ENCODE results near the gene MICU1.
"Not testable (repeated sequence)": the region's sequence is repeated elsewhere in the genome, so short reads cannot be mapped to it uniquely, and the experiment has no call there.

Gene MICU1

DNA sequence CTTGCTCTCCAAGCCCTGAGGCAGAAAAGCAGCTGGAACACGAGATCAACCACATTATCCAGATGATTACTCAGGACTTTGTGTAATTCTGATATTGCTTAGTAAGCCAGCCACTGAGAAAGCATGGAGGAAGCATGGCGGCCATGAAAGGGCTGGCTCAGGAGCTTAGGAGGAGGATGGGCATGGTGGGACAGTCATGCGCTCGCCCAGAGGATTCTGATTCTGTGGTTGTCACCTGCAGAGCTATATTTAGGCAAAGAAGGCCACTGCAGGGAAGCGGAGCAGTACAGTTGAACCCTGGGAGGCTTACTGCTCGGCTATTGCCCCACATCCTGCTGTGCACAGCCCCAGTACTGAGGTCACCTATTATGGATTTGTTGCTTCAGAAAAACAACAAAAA is 142.4 kb downstream of the MICU1 start:
- no peak for DNase-seq (ENCODE audit: low read depth)
- no peak overlapping the region for H3K4me3 ChIP-seq (ENCODE audit: low read depth, low read length)
- TF ChIP-seq, protein P1, sequence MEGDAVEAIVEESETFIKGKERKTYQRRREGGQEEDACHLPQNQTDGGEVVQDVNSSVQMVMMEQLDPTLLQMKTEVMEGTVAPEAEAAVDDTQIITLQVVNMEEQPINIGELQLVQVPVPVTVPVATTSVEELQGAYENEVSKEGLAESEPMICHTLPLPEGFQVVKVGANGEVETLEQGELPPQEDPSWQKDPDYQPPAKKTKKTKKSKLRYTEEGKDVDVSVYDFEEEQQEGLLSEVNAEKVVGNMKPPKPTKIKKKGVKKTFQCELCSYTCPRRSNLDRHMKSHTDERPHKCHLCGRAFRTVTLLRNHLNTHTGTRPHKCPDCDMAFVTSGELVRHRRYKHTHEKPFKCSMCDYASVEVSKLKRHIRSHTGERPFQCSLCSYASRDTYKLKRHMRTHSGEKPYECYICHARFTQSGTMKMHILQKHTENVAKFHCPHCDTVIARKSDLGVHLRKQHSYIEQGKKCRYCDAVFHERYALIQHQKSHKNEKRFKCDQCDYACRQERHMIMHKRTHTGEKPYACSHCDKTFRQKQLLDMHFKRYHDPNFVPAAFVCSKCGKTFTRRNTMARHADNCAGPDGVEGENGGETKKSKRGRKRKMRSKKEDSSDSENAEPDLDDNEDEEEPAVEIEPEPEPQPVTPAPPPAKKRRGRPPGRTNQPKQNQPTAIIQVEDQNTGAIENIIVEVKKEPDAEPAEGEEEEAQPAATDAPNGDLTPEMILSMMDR (IDR thresholded peaks at IDR 0.05; ENCODE audit: insufficient read depth, low read depth, low read length, missing control alignments): no peak

DNA sequence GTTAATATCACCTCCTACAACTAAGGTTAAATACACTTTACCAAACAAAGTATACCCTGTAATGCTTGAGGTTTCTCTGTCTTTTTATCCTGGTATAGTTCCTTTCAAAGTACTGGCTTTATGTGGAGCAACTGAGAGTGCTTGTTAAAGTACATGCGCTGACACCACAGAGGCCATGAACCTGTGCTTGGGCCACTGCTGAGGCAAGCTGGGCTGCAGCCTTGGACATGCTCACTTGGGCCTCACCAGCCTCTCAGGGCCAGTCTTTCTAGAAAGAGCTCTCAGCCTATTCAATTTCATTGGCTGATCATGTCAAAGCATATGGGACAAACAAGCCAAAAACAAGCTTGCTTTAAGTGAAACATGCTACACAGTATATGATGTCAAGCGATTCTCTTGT is 145.0 kb downstream of the MICU1 start:
- no peak overlapping the region for H3K4me3 ChIP-seq (ENCODE audit: low read depth, low read length)
- TF ChIP-seq, protein P1 (IDR thresholded peaks at IDR 0.05; ENCODE audit: insufficient read depth, low read depth, low read length, missing control alignments): no peak
- DNase-seq (ENCODE audit: low read depth): no peak

DNA sequence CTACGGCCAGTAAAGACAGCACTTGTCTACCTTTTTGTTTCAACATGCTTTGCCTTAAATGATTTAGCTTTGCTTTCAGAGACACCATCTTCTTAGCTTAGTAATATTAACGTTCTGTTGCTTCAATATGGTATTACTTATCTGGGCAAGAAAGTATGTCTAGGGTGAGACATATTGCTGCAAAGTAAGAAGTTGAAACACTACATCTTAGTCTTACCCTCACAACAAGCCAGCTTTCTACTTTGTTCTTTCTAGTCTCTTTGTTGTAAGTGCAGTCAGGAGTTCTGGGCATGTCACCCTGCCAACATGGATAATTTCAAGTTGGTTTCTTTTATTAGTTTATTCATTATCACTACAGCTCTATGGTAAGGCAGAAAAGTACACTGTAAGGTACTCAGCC is 148.4 kb downstream of the MICU1 start:
- peak; percentile 8 for DNase-seq (ENCODE audit: low read depth)
- TF ChIP-seq, protein P1 (IDR thresholded peaks at IDR 0.05; ENCODE audit: insufficient read depth, low read depth, low read length, missing control alignments): no peak
- H3K4me3 ChIP-seq (ENCODE audit: low read depth, low read length): no peak overlapping the region

DNA sequence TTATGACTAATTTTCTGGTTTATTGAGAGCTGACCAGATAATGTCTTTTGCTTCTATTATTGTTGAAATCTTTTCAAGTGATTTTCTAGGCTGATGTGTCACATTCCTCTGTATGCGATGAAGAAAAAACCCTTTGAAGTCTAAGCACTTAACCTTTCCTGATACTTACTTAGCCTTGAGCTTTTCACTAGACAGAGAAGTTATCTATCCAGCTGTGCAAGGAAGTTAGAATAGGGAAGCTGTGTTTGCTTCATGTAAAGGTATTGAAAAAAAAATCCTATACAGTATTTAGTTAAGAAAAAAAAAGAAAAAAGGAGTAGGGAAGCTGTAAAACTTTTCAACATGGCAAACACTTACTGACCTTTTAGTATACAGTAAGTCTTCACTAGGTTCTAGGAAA is 153.6 kb downstream of the MICU1 start:
- no peak for DNase-seq (ENCODE audit: low read depth)
- TF ChIP-seq, protein P1 (IDR thresholded peaks at IDR 0.05; ENCODE audit: insufficient read depth, low read depth, low read length, missing control alignments): no peak
- H3K4me3 ChIP-seq (ENCODE audit: low read depth, low read length): no peak overlapping the region

DNA sequence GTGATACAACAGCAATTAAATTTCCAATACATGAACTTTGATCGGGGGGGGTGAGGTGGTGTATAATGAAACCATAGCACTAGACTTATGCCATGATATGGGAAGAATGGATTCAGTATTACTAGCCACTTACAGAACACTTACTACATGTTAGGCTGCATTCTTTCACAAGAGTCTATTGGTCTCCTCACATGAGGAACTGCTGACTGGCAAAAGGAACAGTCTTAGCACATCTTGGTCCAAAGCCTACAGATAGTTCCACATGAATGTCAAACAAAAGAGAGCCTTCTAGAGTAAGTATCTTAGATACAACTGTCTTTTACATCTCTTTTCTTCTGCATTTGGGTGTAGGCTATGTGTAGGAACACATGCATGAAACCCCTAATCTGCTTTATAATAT is 155.2 kb downstream of the MICU1 start:
- no peak for DNase-seq (ENCODE audit: low read depth)
- TF ChIP-seq, protein P1 (IDR thresholded peaks at IDR 0.05; ENCODE audit: insufficient read depth, low read depth, low read length, missing control alignments): no peak
- no peak overlapping the region for H3K4me3 ChIP-seq (ENCODE audit: low read depth, low read length)

DNA sequence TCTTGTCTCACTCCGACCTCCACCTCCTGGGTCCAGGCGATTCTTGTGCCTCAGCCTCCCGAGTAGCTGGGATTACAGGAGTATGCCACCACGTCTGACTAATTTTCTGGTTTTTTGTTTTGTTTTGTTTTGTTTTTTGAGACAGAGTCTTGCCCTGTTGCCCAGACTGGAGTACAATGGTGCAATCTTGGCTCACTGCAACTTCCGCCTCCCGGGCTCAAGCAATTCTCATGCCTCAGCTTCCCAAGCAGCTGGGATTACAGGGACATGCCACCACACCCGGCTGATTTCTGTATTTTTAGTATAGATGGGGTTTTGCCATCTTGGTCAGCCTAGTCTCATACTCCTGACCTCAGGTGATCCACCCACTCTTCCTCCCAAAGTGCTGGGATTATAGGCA is 158.8 kb downstream of the MICU1 start:
- not testable (repeated sequence) for DNase-seq (ENCODE audit: low read depth); H3K4me3 ChIP-seq (ENCODE audit: low read depth, low read length)

DNA sequence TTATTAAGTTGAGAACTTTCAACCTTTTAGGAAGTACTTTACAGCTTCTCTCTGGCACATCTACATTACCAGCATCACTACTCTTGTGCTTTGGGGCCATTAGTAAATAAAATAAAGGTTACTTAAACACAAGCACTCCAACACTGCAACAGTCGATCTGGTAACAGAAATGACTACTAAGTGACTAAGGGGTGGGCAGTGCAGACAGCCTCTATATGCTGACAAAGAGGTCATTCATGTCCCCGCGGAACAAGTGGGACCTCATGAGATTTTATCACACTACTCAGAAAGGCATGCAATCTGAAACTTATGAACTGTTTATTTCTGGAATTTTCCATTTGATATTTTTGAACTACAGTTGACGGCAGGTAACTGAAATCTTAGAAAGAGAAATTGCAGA is 159.9 kb downstream of the MICU1 start:
- DNase-seq (ENCODE audit: low read depth): no peak
- H3K4me3 ChIP-seq (ENCODE audit: low read depth, low read length): no peak overlapping the region
- TF ChIP-seq, protein P1 (IDR thresholded peaks at IDR 0.05; ENCODE audit: insufficient read depth, low read depth, low read length, missing control alignments): no peak
